Measurements from ENCODE around the gene POR. TPM values are rescaled to one million over a fixed set of nuclear protein-coding genes. Genes with fewer than 3 reads are reported as not detected.
"Not testable (repeated sequence)": the region's sequence is repeated elsewhere in the genome, so short reads cannot be mapped to it uniquely, and the experiment has no call there.

The POR gene
- 10 to 100 TPM; 55.3 to 75.3 (median 69.5) TPM for polyA plus RNA-seq (ENCODE audit: insufficient read length in 4 of 4)

GRCh38 chr7:75914655-75915415 is at the start of gene POR:
Gene POR, plus strand, starts transcription at chr7:75915155. Its CDS starts 38,847 bp downstream, at chr7:75954002.
- DNase-seq (ENCODE audit: low read depth in 4 of 4, low spot score in 2 of 4) = peak in 3 of 4 donors; percentile 81 to 91 (median 88)

GRCh38 chr7:75866114-75866488 is 48.9 kb upstream of the POR start:
- no peak for DNase-seq (ENCODE audit: low read depth in 4 of 4, low spot score in 2 of 4)

GRCh38 chr7:75866489-75867389 is 48.2 kb upstream of the POR start:
- DNase-seq (ENCODE audit: low read depth in 4 of 4, low spot score in 2 of 4) = peak in 2 of 4 donors; percentile 51 to 56

GRCh38 chr7:75867390-75867717 is 47.6 kb upstream of the POR start:
- no peak for DNase-seq (ENCODE audit: low read depth in 4 of 4, low spot score in 2 of 4)

GRCh38 chr7:75868153-75868552 is 46.8 kb upstream of the POR start:
- DNase-seq (ENCODE audit: low read depth in 4 of 4, low spot score in 2 of 4) = no peak

- no peak for DNase-seq (ENCODE audit: low read depth in 4 of 4, low spot score in 2 of 4)
These were observed 45.1 kb upstream of the POR start for GRCh38 chr7:75869776-75870379.

- DNase-seq (ENCODE audit: low read depth in 4 of 4, low spot score in 2 of 4) = no peak
These were observed 44.3 kb upstream of the POR start for GRCh38 chr7:75870557-75871161.

GRCh38 chr7:75872073-75872782 is 42.7 kb upstream of the POR start:
- DNase-seq (ENCODE audit: low read depth in 4 of 4, low spot score in 2 of 4) = no peak

- not testable (repeated sequence) for DNase-seq (ENCODE audit: low read depth in 4 of 4, low spot score in 2 of 4)
These were observed 40.8 kb upstream of the POR start for GRCh38 chr7:75874180-75874579.

GRCh38 chr7:75875113-75876080 is 39.6 kb upstream of the POR start:
- DNase-seq (ENCODE audit: low read depth in 4 of 4, low spot score in 2 of 4) = no peak

- no peak for DNase-seq (ENCODE audit: low read depth in 4 of 4, low spot score in 2 of 4)
These were observed 38.7 kb upstream of the POR start for GRCh38 chr7:75876126-75876881.

- DNase-seq (ENCODE audit: low read depth in 4 of 4, low spot score in 2 of 4) = no peak
These were observed 36.6 kb upstream of the POR start for GRCh38 chr7:75878312-75878768.

GRCh38 chr7:75878769-75879611 is 36.0 kb upstream of the POR start, which contains the start of gene RHBDD2:
Gene RHBDD2, plus strand, starts transcription at chr7:75879034. Its CDS starts 49 bp downstream, at chr7:75879083.
- DNase-seq (ENCODE audit: low read depth in 4 of 4, low spot score in 2 of 4) = peak; percentile 75 to 92 (median 86)

- no peak for DNase-seq (ENCODE audit: low read depth in 4 of 4, low spot score in 2 of 4)
These were observed 35.2 kb upstream of the POR start for GRCh38 chr7:75879771-75880184.

GRCh38 chr7:75880242-75880641 is 34.7 kb upstream of the POR start:
- DNase-seq (ENCODE audit: low read depth in 4 of 4, low spot score in 2 of 4) = no peak

- no peak for DNase-seq (ENCODE audit: low read depth in 4 of 4, low spot score in 2 of 4)
These were observed 33.4 kb upstream of the POR start for GRCh38 chr7:75881436-75882095.

Measured in left renal cortex interstitium (tissue), 4 donors.